Large intestine (tissue), 3 donors: Measurements from ENCODE around the gene PLXNA1. TPM values are rescaled to one million over a fixed set of nuclear protein-coding genes. Genes with fewer than 3 reads are reported as not detected.

ENCODE experiments used
- DNase-seq, 2 donors: peaks; one replicate each; pipeline versions ENCODE4 v3.0.0 to v3.0.0-alpha.2; 2013
- H3K27ac ChIP-seq: one replicate; pipeline ENCODE4 v1.5.1; 2013; ENCODE audit warnings: low read length
- H3K27me3 ChIP-seq: 2 replicates; pipeline ENCODE4 v1.6.1; 2013; ENCODE audit warnings: low read length; ENCODE audit not compliant: control insufficient read depth, insufficient read depth
- H3K36me3 ChIP-seq: 2 replicates; pipeline ENCODE4 v1.6.1; 2013; ENCODE audit warnings: low read length; ENCODE audit not compliant: control insufficient read depth, insufficient read depth
- H3K4me1 ChIP-seq: one replicate; pipeline ENCODE4 v1.6.1; 2013; ENCODE audit warnings: low read length; ENCODE audit not compliant: control insufficient read depth, insufficient read depth
- H3K4me3 ChIP-seq: one replicate; pipeline ENCODE4 v1.5.1; 2013; ENCODE audit warnings: low read length
- H3K9me3 ChIP-seq: one replicate; pipeline ENCODE4 v1.6.1; 2013; ENCODE audit warnings: mild to moderate bottlenecking, low read depth, low read length, moderate library complexity; ENCODE audit not compliant: control insufficient read depth
- WGBS: methylation state at CpG from one replicate; pipeline ENCODE4 v1.1.5; 2013; ENCODE audit warnings: low lambda C conversion rate; ENCODE audit not compliant: insufficient coverage; 5-methylcytosine and 5-hydroxymethylcytosine counted together
- polyA plus RNA-seq: library from polyadenylated mRNA; unstranded; fragments of 120-200 nt; gene quantifications from one replicate; pipeline ENCODE4 v1.2.1, GENCODE V29; 2013

PLXNA1 gene
- polyA plus RNA-seq, 1 donor, result 16.5 TPM

DNA sequence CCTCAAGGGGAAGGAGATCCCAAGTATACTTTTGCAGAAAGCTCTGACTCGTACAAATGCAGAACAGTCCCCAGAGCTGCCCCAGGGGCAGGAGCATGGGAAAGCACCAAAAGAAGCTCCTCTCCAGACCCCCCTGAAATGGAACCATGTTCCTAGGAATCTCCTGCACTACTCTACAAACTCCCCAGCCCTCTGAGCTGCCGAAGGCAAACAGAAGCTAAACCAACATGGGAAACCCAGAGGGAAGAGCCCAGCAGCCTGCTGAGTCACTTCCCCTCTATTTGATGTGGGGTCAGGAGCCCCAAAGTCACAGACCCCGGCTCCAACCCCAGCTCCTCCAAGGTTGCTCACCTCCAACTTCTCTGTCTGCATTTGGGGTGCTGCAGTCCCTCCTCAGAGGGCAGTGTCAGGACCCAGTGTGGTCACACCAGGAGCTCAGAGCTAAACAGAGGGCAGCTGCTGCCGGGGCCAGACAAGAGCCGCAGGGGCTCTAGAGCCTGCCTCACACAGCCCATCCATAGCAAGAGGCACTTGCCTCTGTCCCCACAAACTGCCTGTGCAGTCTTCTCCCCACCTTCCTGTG is 3.8 kb upstream of the PLXNA1 start:
- Histone ChIP-seq H3K4me1 (peaks cover 6% of the 10 kb centered on the region), H3K4me3 (no peak overlapping the region), H3K27ac (no peak overlapping the region), H3K27me3 (peaks cover 21% of the 10 kb centered on the region), H3K36me3 (no peaks in the 10 kb centered on the region), H3K9me3 (no peaks in the 10 kb centered on the region)
- DNase-seq, result no peak
- no CpG with 5 or more reads among the region's 5 CpGs for WGBS

DNA sequence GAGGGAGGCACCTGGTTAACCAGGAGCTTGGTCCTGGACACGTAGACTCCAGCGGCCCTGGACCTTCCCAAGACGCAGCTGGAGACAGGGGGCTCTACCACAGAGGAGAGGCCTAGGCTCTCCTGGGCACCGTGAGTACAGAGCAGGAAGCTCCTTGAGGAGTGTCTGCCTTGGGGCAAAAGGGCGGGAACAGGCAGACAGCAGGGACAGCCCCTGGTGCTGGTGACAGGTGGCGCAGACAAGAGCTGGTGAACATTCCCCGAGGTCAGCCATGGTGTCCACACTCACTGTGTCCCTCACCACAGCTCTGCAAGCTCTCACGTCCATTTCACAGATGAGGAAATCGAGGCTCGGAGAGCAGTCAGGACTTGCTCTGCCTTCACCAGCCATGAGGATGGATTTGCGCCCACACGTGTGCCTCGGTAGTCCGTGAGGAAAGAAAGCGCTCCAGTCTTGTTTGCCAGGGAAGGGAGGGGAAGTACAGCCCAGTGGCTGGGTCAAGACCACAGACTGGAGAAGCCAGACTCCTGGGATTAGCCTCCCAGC is 2.6 kb upstream of the PLXNA1 start:
- H3K9me3 ChIP-seq, result no peaks in the 10 kb centered on the region
- no peak for DNase-seq
- no CpG with 5 or more reads among the region's 15 CpGs for WGBS
- H3K27ac ChIP-seq, result no peak overlapping the region
- H3K4me1 ChIP-seq, result peaks cover 11% of the 10 kb centered on the region
- H3K36me3 ChIP-seq, result no peaks in the 10 kb centered on the region
- peaks cover 21% of the 10 kb centered on the region for H3K27me3 ChIP-seq
- H3K4me3 ChIP-seq, result no peak overlapping the region

DNA sequence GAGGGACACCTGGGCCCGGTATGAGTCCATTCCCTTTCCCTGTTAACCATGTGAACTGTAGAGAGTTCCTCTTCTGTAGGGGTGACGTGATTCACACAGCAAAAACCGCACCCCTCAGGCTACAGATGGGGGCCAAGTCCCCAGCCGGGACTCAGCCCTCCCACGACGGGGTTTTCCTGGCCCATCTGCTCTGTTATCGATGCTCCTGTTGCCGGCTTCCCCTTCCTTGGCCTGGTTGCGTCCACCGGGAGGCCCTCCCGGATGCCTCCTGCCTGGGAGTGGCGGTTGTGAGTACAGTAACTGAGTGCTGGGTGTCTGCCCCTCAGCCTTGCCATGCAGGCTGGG is 817 bp upstream of the PLXNA1 start:
- Histone ChIP-seq H3K27me3 (peaks cover 21% of the 10 kb centered on the region), H3K27ac (no peak overlapping the region), H3K4me3 (peak overlapping the region; percentile 49), H3K36me3 (no peaks in the 10 kb centered on the region), H3K9me3 (no peaks in the 10 kb centered on the region), H3K4me1 (peaks cover 23% of the 10 kb centered on the region)
- no CpG with 5 or more reads among the region's 12 CpGs for WGBS
- no peak for DNase-seq

DNA sequence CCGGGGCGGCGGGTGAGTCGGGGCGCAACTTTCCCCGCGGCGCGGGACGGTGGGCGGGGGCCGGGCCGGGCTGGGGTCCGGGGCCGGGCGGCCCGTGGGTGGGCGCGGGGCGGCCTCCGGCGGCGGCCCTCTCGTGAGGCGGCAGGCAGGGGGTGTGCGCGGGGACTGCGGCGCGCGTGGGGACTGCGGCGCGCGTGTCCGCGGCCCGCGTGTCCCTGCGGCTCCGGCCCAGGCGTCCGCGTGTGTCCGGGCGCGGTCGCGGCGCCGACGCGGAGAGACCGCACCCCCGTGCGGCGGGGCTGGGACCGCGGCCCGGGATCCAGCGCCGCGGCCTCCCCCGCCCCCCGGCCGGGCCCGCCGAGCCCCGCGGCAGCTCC is 349 bp downstream of the PLXNA1 start:
- Histone ChIP-seq H3K36me3 (no peaks in the 10 kb centered on the region), H3K4me1 (peaks cover 23% of the 10 kb centered on the region), H3K27me3 (peaks cover 21% of the 10 kb centered on the region), H3K9me3 (no peaks in the 10 kb centered on the region), H3K4me3 (no peak overlapping the region), H3K27ac (no peak overlapping the region)
- no peak for DNase-seq
- no CpG with 5 or more reads among the region's 70 CpGs for WGBS

DNA sequence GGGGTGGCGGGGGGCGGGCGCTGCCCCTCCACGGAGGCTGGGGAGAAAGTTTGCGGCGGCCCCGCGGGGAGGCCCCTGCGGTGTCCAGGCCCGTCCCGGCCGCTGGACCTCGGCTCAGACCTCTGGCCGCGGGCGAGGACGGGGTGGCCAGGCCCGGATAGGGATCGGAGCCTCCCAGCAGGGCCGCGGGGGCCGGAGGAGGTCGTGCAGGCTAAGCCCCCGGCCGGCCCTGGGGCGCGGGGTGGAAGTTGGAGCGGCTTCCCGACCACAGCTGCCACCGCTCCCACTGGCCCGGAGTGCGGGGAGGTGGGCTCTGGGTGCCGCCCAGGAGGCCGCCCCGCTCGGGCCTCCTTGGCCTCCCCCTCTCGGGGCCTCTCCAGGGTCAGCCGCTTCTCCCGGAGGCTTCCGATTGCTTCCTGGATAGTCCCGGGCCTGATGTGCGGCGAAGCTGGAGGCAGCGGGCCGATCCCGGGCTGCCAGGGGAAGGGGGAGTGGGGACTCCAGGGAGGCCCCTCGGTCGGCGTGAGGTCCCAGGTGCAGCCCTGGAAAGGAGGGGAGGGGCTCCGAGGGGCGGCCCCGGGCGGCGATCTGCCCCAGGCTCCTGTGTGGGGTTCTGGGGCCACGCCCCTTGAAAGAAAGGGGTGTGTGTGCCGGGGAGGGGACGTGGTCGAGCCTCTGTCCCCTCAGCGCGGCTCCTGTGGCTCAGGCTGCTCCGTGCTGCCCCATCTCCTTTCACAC is 907 bp downstream of the PLXNA1 start:
- no peaks in the 10 kb centered on the region for H3K9me3 ChIP-seq
- H3K4me3 ChIP-seq, result peak overlapping the region; percentile 66
- peaks cover 1% of the 10 kb centered on the region for H3K36me3 ChIP-seq
- no CpG with 5 or more reads among the region's 61 CpGs for WGBS
- H3K27me3 ChIP-seq, result peaks cover 18% of the 10 kb centered on the region
- DNase-seq, result peak; percentile 40 to 71
- H3K4me1 ChIP-seq, result peaks cover 23% of the 10 kb centered on the region
- no peak overlapping the region for H3K27ac ChIP-seq

DNA sequence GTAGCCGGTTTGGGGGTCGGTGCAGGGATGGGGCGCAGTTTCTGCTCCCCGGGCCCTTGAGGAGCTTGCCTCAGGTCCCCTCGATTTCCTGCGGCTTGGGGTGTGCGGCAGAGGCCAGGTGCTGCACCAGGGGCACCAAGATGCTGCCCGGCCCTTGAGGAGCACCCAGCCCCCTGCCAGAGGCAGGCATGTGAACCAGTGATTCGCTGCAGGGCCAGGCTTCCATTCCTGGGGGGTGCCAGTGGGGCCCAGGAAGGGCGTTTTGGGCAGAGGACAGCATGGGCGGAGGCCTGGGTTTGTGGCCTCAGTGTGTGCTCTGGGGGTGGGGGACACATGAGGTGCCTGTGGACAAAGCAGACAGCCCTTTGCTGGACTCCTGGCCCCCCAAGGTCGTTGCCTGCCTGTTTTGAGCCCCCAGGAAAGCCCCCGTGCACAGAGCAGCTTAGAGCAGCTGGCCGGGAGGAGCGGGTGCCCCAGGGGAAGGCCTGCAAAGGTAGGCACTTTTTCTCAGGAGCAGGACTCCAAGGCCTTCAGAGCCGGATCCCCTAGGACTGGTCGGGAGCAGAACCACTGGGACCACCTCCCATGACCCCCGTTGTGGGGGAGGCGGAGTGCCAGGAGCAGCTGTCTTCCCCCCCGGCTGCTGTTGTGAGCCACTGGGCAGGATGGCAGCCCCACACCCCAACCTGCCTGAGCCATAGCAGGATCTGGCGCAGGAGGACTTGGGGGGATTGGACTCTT is 1.6 kb downstream of the PLXNA1 start:
- WGBS, result no CpG with 5 or more reads among the region's 21 CpGs
- no peak for DNase-seq
- Histone ChIP-seq H3K4me3 (peak overlapping the region; percentile 66), H3K9me3 (no peaks in the 10 kb centered on the region), H3K36me3 (peaks cover 7% of the 10 kb centered on the region), H3K27me3 (peaks cover 14% of the 10 kb centered on the region), H3K27ac (no peak overlapping the region), H3K4me1 (peaks cover 23% of the 10 kb centered on the region)

DNA sequence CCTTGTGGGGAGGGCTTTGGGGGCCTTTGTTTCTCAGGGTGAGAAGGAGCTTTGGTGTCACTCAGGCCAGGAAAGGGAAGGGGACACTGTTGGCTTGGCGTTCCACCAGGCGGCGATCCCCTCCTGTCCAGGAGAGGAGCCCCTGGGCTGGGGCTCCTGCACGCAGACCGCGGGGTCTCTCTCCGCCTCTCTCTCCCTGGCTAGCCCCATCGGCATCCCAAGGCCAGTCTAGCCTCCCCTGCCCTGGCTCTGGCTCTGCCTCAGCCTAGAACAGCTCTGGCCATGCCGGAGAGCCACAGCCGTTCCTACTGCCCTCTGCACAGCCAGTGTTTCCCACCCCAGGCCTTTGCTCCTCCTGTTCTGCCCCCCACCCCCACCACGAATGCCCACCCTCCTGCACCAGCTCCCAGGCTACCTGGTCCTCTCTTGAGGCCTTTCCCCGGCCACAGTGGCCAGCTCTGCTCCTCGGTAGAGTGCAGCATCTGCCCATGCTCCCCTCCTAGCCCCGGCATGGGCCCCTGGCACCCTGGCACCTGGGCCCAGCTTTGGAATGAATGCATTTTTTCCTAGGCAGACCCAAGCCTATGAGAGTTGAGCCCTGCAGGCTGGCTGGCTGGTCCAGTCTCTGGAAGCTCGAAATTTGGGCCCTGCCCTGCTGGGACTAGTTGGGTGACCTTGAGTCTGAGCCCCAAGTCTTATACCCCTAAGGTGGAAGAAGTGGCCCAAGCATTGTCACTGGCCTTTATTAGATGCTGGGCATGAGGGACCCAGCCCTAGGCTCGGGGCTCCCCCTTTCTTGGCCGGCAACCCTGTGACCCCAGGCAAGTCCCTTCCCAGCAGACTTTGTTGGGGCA is 2.4 kb downstream of the PLXNA1 start:
- DNase-seq, result no peak
- peaks cover 14% of the 10 kb centered on the region for H3K27me3 ChIP-seq
- H3K4me3 ChIP-seq, result no peak overlapping the region
- no peaks in the 10 kb centered on the region for H3K9me3 ChIP-seq
- H3K4me1 ChIP-seq, result peaks cover 23% of the 10 kb centered on the region
- WGBS, result no CpG with 5 or more reads among the region's 17 CpGs
- no peak overlapping the region for H3K27ac ChIP-seq
- peaks cover 15% of the 10 kb centered on the region for H3K36me3 ChIP-seq

DNA sequence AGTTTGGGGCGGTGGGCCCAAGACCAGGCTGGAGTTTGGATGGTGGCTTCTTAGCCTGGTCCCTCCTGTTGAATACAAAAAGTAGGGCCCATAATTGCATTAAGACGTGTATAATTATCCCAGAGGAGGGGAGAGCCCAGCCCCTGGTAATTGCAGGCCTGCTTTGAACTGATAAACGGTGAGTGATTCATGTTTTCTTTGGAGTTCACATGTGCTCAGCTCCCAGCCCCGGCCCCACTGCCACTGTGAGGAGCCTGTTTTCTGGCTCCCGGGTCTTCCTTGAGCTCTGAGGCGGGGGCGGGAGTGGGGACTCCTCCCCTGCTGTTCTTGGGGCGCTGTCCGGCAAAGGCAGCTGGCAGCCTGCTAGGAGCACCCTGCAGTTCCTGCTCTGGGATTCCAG is 3.1 kb downstream of the PLXNA1 start:
- Histone ChIP-seq H3K4me3 (no peak overlapping the region), H3K27me3 (peaks cover 11% of the 10 kb centered on the region), H3K9me3 (no peaks in the 10 kb centered on the region), H3K27ac (no peak overlapping the region), H3K36me3 (peaks cover 21% of the 10 kb centered on the region), H3K4me1 (peaks cover 23% of the 10 kb centered on the region)
- peak in 1 of 2 donors; percentile 48 for DNase-seq
- WGBS, result no CpG with 5 or more reads among the region's 9 CpGs

DNA sequence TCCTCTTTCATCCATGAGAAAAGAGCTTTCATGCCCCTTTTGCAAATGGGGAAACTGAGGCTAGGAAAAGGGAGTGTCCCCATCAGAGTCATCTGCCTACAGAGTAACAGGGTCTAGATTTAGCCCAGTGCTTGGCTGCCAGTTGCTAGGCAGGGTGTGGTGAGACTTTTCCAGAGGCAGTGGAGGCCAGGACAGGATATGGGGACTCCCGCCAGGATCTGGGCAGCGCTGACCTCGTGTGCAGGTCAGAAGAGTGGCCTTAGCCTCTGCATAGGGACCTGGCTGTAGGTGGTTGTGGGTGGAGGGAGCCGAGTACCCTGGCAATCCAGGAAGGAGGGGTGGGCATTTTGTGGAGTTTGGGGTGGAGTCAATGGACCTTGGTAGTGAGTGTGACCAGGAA is 4.2 kb downstream of the PLXNA1 start:
- H3K27ac ChIP-seq, result no peak overlapping the region
- WGBS, result no CpG with 5 or more reads among the region's 4 CpGs

DNA sequence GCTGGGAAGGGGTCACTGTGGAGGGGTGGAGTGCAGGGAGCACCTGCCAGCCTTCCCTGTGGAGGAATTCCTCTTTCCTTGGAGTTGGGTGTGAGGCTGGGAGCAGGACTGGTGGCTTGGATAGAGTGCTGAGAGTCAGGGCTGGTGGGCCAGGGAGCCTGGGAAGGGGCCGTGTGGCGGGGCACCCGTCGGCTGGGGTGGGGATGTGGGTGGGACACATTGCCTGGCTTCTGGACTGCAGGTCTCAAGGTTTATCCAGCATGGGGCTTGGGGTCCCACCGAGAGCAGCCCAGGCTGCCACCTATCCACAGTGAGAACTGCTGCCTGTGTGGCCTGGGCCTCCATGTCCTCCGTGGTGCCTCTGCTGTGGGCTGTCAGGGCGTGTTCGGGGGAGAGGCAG is 4.7 kb downstream of the PLXNA1 start:
- peaks cover 32% of the 10 kb centered on the region for H3K36me3 ChIP-seq
- H3K27me3 ChIP-seq, result peaks cover under 1% of the 10 kb centered on the region
- no peak for DNase-seq
- no peak overlapping the region for H3K27ac ChIP-seq
- H3K4me3 ChIP-seq, result no peak overlapping the region
- peaks cover 18% of the 10 kb centered on the region for H3K4me1 ChIP-seq
- no CpG with 5 or more reads among the region's 8 CpGs for WGBS
- H3K9me3 ChIP-seq, result no peaks in the 10 kb centered on the region

More for the DNA sequence above, 4.2 kb downstream of the PLXNA1 start:
- Histone ChIP-seq H3K27me3 (peaks cover 4% of the 10 kb centered on the region), H3K4me3 (no peak overlapping the region), H3K36me3 (peaks cover 32% of the 10 kb centered on the region), H3K4me1 (peaks cover 22% of the 10 kb centered on the region), H3K9me3 (no peaks in the 10 kb centered on the region)
- no peak for DNase-seq
